DND-41 (cell line): Measurements from ENCODE around the gene UBE2QL1.

Source experiments
- ATAC-seq: fragments of 200-7000 bp; cut with Tn5 transposase; 3 replicates; pipeline ENCODE4 v1.9.1; 2021; ENCODE audit warnings: low read depth; ENCODE audit not compliant: insufficient read depth
- DNase-seq: peaks from one replicate; pipeline ENCODE4 v3.0.0-alpha.2; 2020
- H2AFZ ChIP-seq: 2 replicates; pipeline ENCODE4 v1.6.0; 2012; ENCODE audit warnings: low read depth, low read length
- H3K27ac ChIP-seq: 2 replicates; pipeline ENCODE4 v1.5.1; 2012; ENCODE audit warnings: low read length, inconsistent platforms
- H3K27me3 ChIP-seq: fragments of 200-600 bp; sonication (generic); 2 replicates; pipeline ENCODE4 v1.6.0; 2012; ENCODE audit warnings: low read length, mild to moderate bottlenecking, inconsistent platforms; ENCODE audit not compliant: insufficient read depth, poor library complexity
- H3K36me3 ChIP-seq: 2 replicates; pipeline ENCODE4 v1.5.1; 2012; ENCODE audit warnings: low read length, inconsistent platforms; ENCODE audit not compliant: insufficient read depth
- H3K4me1 ChIP-seq: 2 replicates; pipeline ENCODE4 v1.5.1; 2012; ENCODE audit warnings: mild to moderate bottlenecking, low read length; ENCODE audit not compliant: insufficient read depth
- H3K4me2 ChIP-seq: 2 replicates; pipeline ENCODE4 v1.6.0; 2012; ENCODE audit warnings: mild to moderate bottlenecking, moderate library complexity, low read length, inconsistent platforms; ENCODE audit not compliant: insufficient read depth
- H3K4me3 ChIP-seq, 2 experiments: fragments of 200-600 bp in 1 of 2; shearing (Covaris generic) in 1 of 2; 2 replicates each; pipeline ENCODE4 v1.5.1; 2012 to 2016; ENCODE audit warnings: inconsistent platforms in 2 of 2, low read length in 2 of 2, mild to moderate bottlenecking in 2 of 2, low read depth in 1 of 2, moderate library complexity in 1 of 2
- H3K79me2 ChIP-seq: 2 replicates; pipeline ENCODE4 v1.6.0; 2012; ENCODE audit warnings: low read length, inconsistent platforms; ENCODE audit not compliant: insufficient read depth
- H3K9ac ChIP-seq: 2 replicates; pipeline ENCODE4 v1.6.0; 2012; ENCODE audit warnings: low read depth, mild to moderate bottlenecking, inconsistent platforms, low read length, moderate library complexity
- H3K9me3 ChIP-seq: 2 replicates; pipeline ENCODE4 v1.5.1; 2012; ENCODE audit warnings: low read length, moderate library complexity, mild to moderate bottlenecking, inconsistent platforms; ENCODE audit not compliant: insufficient read depth, severe bottlenecking
- H4K20me1 ChIP-seq: 2 replicates; pipeline ENCODE4 v1.6.0; 2012; ENCODE audit warnings: low read length; ENCODE audit not compliant: insufficient read depth
- EZH2 ChIP-seq: IDR thresholded peaks from 3 replicates; pipeline ENCODE4 v1.6.1; 2012; ENCODE audit warnings: borderline replicate concordance, low read depth, mild to moderate bottlenecking, moderate library complexity, low read length, inconsistent platforms; ENCODE audit not compliant: severe bottlenecking
- TF ChIP-seq, protein P1 (sequence below): IDR thresholded peaks from 2 replicates; pipeline ENCODE4 v1.5.1; 2012; ENCODE audit warnings: borderline replicate concordance, low read length, moderate library complexity, mild to moderate bottlenecking; ENCODE audit not compliant: poor library complexity, severe bottlenecking; ENCODE audit errors: extremely low read depth

Gene UBE2QL1

DNA sequence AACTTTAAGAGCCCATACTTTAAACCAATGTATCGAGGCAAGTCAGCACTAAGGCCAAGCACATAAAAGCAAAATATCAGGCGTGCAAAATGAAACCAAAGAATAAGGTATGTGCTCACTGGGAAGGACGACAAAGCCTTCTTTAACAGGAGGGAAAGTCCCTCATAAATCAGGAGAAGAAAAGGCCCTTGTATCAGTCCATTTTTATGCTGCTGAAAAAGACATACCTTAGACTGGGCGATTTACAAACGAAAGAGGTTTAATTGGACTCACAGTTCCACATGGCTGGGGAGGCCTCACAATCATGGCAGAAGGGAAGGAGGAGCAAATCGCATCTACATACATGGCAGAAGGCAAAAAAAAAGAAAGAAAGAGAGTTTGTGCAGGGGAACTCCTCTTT, 68.9 kb downstream of the UBE2QL1 start:
- no peak for TF ChIP-seq EZH2
- TF ChIP-seq, protein P1, sequence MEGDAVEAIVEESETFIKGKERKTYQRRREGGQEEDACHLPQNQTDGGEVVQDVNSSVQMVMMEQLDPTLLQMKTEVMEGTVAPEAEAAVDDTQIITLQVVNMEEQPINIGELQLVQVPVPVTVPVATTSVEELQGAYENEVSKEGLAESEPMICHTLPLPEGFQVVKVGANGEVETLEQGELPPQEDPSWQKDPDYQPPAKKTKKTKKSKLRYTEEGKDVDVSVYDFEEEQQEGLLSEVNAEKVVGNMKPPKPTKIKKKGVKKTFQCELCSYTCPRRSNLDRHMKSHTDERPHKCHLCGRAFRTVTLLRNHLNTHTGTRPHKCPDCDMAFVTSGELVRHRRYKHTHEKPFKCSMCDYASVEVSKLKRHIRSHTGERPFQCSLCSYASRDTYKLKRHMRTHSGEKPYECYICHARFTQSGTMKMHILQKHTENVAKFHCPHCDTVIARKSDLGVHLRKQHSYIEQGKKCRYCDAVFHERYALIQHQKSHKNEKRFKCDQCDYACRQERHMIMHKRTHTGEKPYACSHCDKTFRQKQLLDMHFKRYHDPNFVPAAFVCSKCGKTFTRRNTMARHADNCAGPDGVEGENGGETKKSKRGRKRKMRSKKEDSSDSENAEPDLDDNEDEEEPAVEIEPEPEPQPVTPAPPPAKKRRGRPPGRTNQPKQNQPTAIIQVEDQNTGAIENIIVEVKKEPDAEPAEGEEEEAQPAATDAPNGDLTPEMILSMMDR: no peak
- ATAC-seq: no peak
- Histone ChIP-seq H3K79me2 (no peaks in the 10 kb centered on the region), H3K36me3 (no peaks in the 10 kb centered on the region), H3K4me1 (no peaks in the 10 kb centered on the region), H3K27me3 (peaks cover 3% of the 10 kb centered on the region), H4K20me1 (no peaks in the 10 kb centered on the region), H3K9me3 (no peaks in the 10 kb centered on the region), H3K4me3 (no peak overlapping the region), H3K27ac (no peak overlapping the region), H3K4me2 (no peak overlapping the region), H3K9ac (no peak overlapping the region), H2AFZ (no peak overlapping the region)
- no peak for DNase-seq

DNA sequence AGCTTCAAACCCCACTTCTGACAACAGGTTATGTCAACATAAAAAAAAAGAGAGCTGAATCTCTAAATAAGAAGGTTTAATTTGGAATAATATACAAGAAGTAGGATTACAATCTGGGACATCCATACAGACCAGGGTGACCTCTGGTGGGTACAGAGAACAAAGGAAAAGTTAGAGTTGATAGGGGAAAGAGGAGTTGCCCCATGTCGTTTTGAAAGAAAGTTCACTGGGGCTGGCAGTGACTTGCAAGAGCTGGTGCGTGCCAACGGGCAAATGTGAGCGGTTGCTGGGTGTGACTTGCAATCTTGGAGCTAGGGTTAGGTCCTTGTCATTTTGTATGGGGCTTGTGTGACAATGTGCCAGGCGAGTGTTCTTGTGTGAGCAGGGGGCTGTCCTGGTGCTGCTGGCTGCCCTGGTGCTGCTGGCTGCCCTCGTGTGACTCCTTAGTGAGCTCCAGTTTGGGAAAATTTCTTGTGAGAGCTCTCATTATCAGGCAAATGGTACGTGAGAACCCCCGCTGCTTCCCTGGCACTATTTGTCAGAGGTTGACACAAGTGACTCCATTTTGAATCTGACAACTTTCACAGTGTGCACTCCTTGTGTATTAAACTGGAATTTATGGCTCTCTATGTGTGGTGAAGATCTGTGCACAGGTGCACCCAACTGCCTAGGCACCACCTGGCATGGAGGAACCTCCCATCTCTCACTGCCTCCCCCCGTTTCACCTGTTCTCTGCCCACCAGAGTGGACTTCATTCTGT, 69.8 kb downstream of the UBE2QL1 start:
- Histone ChIP-seq H3K9me3 (no peaks in the 10 kb centered on the region), H3K79me2 (no peaks in the 10 kb centered on the region), H2AFZ (no peak overlapping the region), H3K27me3 (peaks cover 3% of the 10 kb centered on the region), H3K36me3 (no peaks in the 10 kb centered on the region), H3K4me1 (no peaks in the 10 kb centered on the region), H3K9ac (no peak overlapping the region), H3K4me3 (no peak overlapping the region), H4K20me1 (no peaks in the 10 kb centered on the region), H3K27ac (no peak overlapping the region), H3K4me2 (no peak overlapping the region)
- ATAC-seq (no peak), DNase-seq (no peak)
- TF ChIP-seq EZH2: no peak
- TF ChIP-seq, protein P1: no peak

DNA sequence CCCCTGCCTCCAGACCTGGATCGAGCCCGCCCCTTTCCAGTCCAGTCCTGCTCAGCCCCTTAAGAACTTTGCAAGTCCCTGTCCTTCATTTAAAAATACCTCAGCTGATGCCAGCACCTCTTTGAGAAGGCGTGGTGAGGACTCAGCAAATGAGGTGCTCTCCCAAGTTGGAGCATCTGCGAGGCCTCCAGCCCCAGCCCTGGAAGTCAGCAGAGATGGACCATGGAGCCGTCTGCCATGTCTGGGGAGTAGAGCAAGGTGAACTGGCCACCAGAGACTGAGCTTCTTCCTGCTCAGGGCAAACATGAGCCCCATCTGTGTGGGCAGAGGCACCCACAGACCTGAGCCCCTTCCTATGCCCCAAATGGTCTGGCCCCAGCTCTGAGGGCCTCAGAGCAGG, 71.5 kb downstream of the UBE2QL1 start:
- H3K9ac ChIP-seq: no peak overlapping the region
- no peaks in the 10 kb centered on the region for H3K79me2 ChIP-seq
- DNase-seq (no peak), ATAC-seq (no peak)
- TF ChIP-seq, protein P1: no peak
- no peak for TF ChIP-seq EZH2
- H3K27ac ChIP-seq: no peak overlapping the region
- no peak overlapping the region for H3K4me2 ChIP-seq
- no peak overlapping the region for H3K4me3 ChIP-seq
- H3K9me3 ChIP-seq: no peaks in the 10 kb centered on the region
- H3K4me1 ChIP-seq: no peaks in the 10 kb centered on the region
- no peaks in the 10 kb centered on the region for H3K36me3 ChIP-seq
- H2AFZ ChIP-seq: no peak overlapping the region
- no peaks in the 10 kb centered on the region for H4K20me1 ChIP-seq
- peaks cover 3% of the 10 kb centered on the region for H3K27me3 ChIP-seq
